EL (cell line): ENCODE data around the gene WDR76.

Experiments used
- DNase-seq: peaks from one replicate; pipeline ENCODE4 v3.0.0-alpha.2; 2016

WDR76 gene

DNA sequence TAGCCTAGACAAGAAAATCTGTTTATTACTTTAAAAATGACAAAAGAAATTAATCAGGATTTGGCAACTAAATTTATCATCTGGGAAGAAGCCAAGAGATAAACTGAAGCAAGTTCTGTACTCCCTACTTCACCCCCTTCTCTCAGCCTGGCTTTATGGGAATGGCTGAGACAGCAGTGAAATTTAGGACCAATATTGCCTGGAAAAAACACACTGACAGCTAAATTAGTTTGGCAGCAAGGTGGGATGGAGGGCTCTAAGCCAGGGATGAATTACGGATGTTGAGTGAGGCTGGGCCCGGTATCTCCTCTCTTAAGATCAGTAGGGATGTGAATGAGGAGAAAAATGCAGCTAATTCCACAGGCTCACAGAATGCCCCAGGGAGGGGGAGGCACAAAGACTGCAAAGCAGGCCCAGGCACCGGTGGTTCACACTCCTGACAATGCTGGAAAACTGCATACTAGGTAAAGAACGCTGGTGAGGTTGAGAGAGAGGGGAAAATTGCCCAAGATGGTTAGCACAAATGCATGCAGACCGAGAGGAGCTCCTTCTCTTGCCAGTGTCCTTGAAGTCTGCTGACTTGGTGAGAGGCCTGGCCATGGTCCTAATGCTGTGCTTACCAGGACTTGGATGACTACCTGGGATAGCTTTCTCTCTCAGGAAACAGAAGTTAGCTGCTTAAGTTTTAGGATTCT lies 89.0 kb downstream of the WDR76 start:
- DNase-seq = no peak

DNA sequence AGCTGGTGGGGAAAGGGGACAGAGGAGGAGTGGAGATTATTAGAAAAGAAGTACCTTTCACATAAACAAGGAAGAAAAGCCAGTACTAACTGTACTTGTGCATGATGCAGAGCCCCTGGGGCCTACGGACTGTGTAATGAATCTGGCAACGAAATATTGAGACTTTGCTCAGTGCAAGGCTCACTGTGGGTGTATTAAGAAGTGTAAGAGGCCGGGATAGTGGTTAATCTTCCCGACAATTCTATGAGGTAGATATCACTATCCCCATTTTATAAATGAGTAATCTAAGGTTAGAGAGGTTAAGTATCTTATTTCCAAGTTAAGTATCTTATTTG lies 89.5 kb downstream of the WDR76 start:
- DNase-seq = no peak
